Chondrocyte (in vitro differentiated cells): ENCODE measurements around the gene ZNF556. TPM values are rescaled to one million over a fixed set of nuclear protein-coding genes. Genes with fewer than 3 reads are reported as not detected.
"Not testable (repeated sequence)": the region's sequence is repeated elsewhere in the genome, so short reads cannot be mapped to it uniquely, and the experiment has no call there.

ENCODE experiments used
- DNase-seq: peaks from one replicate; pipeline ENCODE4 v3.0.0; 2021; ENCODE audit warnings: mixed read lengths, low spot score
- H3K27ac Mint-ChIP-seq: one replicate; pipeline ENCODE4 v1.8.0; 2021; ENCODE audit warnings: mild to moderate bottlenecking, moderate library complexity, mixed read lengths; ENCODE audit not compliant: unreplicated experiment
- H3K27me3 Mint-ChIP-seq: 2 replicates; pipeline ENCODE4 v1.8.0; 2021; ENCODE audit warnings: low read depth, mixed read lengths
- H3K36me3 Mint-ChIP-seq: 2 replicates; pipeline ENCODE4 v1.8.0; 2021; ENCODE audit warnings: low read depth, mixed read lengths
- H3K4me1 Mint-ChIP-seq: 2 replicates; pipeline ENCODE4 v1.8.0; 2021; ENCODE audit warnings: low read depth, mild to moderate bottlenecking, mixed read lengths
- H3K4me3 Mint-ChIP-seq: one replicate; pipeline ENCODE4 v1.8.0; 2021; ENCODE audit warnings: mild to moderate bottlenecking, moderate library complexity, mixed read lengths; ENCODE audit not compliant: unreplicated experiment
- H3K9me3 Mint-ChIP-seq: 2 replicates; pipeline ENCODE4 v1.8.0; 2021; ENCODE audit warnings: low read depth, mixed read lengths
- total RNA-seq: library from RNA; stranded (reverse); gene quantifications from 3 replicates; pipeline ENCODE4 v1.2.1, GENCODE V29; 2021
- TF ChIP-seq, protein P1 (sequence below): fragments of 200-600 bp; sonication (generic); IDR thresholded peaks from 2 replicates; pipeline ENCODE4 v1.5.0; 2021; ENCODE audit warnings: antibody characterized with exemption, mild to moderate bottlenecking, moderate library complexity

Gene ZNF556
- total RNA-seq, 1 donor from 2014 or later, result not detected

DNA sequence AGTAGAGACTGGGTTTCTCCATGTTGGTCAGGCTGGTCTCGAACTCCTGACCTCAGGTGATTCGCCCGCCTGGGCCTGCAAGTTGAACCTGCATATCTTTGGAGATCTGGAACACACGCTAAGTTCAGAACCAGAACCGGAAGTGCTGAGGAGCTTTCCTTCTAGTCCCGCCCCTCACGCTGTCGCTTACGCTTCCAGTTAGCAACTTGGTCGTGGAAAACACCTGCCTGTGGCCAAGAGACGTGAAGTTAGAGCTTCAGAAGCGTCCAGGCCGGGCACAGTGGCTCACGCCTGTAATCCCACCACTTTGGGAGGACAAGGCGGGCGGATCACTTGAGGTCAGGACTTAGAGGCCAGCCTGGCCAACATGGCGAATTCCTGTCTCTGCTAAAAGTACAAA is 18.6 kb downstream of the ZNF556 start:
- Mint-ChIP-seq H3K4me3 (no peak overlapping the region), H3K36me3 (no peaks in the 10 kb centered on the region), H3K27ac (no peak overlapping the region), H3K9me3 (no peaks in the 10 kb centered on the region), H3K27me3 (peaks cover 4% of the 10 kb centered on the region), H3K4me1 (no peaks in the 10 kb centered on the region)
- TF ChIP-seq, protein P1, sequence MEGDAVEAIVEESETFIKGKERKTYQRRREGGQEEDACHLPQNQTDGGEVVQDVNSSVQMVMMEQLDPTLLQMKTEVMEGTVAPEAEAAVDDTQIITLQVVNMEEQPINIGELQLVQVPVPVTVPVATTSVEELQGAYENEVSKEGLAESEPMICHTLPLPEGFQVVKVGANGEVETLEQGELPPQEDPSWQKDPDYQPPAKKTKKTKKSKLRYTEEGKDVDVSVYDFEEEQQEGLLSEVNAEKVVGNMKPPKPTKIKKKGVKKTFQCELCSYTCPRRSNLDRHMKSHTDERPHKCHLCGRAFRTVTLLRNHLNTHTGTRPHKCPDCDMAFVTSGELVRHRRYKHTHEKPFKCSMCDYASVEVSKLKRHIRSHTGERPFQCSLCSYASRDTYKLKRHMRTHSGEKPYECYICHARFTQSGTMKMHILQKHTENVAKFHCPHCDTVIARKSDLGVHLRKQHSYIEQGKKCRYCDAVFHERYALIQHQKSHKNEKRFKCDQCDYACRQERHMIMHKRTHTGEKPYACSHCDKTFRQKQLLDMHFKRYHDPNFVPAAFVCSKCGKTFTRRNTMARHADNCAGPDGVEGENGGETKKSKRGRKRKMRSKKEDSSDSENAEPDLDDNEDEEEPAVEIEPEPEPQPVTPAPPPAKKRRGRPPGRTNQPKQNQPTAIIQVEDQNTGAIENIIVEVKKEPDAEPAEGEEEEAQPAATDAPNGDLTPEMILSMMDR, result no peak
- DNase-seq, result no peak

DNA sequence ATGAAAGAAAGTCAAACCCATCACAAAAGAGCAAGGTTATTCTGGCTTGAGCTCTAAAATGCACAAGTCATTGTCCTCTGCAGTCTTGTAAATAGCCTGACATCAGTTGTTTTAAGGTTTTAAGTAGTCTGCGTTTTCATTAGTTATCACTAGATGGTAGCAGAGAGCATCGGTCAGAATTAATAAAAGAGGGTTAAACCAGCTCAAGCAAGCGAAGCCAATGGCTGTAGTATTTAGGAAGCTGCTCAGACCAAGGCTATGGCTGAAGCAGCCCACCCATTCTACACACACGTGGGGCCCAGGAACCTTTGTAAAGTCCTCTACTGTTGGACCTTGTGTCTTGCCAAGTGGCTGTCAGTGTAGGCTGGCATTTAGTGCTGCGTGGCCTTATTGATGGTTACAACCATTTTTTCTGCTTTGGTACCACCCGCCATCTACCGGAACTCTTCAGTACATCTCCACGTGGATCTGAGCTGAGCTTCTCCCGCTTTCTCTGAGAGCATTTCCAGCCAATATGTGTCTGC is 20.3 kb downstream of the ZNF556 start:
- no peaks in the 10 kb centered on the region for H3K36me3 Mint-ChIP-seq
- H3K27ac Mint-ChIP-seq, result no peak overlapping the region
- no peak for DNase-seq
- TF ChIP-seq, protein P1, result peak; percentile 81
- H3K9me3 Mint-ChIP-seq, result no peaks in the 10 kb centered on the region
- H3K4me1 Mint-ChIP-seq, result no peaks in the 10 kb centered on the region
- H3K4me3 Mint-ChIP-seq, result no peak overlapping the region
- peaks cover 9% of the 10 kb centered on the region for H3K27me3 Mint-ChIP-seq

DNA sequence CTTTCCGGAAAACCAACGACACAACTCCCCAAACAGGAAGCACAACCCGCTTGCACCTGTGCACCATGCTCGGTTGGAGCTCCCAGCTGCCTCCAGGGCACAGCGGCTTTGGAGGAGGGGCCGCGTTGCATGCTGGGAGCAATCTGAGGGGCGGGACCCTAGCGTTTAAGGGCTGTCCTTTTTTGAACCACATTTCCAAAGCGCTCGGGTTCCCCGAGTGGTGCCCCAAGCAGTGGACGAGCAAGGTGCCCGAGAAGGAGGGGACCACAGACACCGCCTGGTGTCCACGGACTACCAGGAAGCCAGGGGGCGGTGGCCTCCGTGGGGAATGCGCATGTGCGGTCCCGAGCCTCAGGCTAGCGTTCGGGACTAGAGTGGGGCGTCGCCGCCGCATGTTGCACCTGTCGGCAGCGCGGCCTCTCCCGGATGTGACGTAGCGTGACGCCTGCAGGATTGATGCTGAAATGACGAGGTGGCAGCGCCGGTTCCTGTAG is 21.6 kb downstream of the ZNF556 start:
- no peak overlapping the region for H3K4me3 Mint-ChIP-seq
- TF ChIP-seq, protein P1, result no peak
- no peaks in the 10 kb centered on the region for H3K9me3 Mint-ChIP-seq
- peaks cover 5% of the 10 kb centered on the region for H3K27me3 Mint-ChIP-seq
- H3K36me3 Mint-ChIP-seq, result no peaks in the 10 kb centered on the region
- H3K27ac Mint-ChIP-seq, result no peak overlapping the region
- no peak for DNase-seq
- no peaks in the 10 kb centered on the region for H3K4me1 Mint-ChIP-seq

DNA sequence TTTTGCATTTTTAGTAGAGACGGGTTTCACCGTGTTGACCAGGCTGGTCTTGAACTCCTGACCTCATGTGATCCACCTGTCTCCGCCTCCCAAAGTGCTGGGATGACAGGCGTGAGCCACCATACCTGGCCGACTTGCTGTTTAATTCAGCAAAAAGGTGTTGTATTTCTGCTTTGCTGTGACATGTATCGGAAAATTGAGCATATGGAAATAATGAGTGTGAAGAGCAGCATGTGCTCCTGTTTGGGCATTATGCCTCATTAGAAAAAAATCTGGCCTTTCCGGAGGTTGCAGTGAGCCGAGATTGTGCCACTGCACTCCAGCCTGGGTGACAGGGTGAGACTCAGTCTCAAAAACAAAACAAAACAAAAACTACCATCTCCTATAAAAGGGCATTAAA is 23.4 kb downstream of the ZNF556 start:
- H3K4me1 Mint-ChIP-seq, H3K27ac Mint-ChIP-seq: not testable (repeated sequence)

DNA sequence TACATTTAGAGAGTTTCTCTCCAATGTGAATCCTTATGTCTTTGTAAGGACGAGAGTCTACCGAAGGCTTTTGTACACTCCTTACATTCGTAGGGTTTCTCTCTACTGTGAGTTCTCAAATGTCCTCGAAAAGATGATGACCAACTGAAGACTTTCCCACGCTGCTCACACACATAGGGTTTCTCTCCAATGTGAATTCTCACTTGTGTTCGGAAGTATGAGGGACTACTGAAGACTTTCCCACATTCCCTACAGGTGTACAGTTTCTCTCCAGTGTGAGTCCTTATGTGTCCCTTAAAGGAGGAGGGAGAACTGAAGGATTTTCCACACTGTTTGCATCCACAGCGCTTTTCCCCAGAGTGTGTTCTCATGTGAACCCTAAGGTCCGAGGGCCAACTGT is 29.6 kb downstream of the ZNF556 start:
- Mint-ChIP-seq H3K4me1 (peaks cover 8% of the 10 kb centered on the region), H3K36me3 (no peaks in the 10 kb centered on the region)
- TF ChIP-seq, protein P1, result no peak

More for the DNA sequence above, 23.4 kb downstream of the ZNF556 start:
- H3K9me3 Mint-ChIP-seq, H3K36me3 Mint-ChIP-seq, H3K27me3 Mint-ChIP-seq, H3K4me3 Mint-ChIP-seq, DNase-seq: not testable (repeated sequence)

More for the DNA sequence above, 29.6 kb downstream of the ZNF556 start:
- Mint-ChIP-seq H3K27me3 (no peaks in the 10 kb centered on the region), H3K4me3 (no peak overlapping the region), H3K9me3 (peaks cover 12% of the 10 kb centered on the region), H3K27ac (no peak overlapping the region)
- no peak for DNase-seq
